AG04449 (cell line): ENCODE measurements around the gene AMMECR1.
A peak's percentile ranks its signal among the peaks of the same experiment; 100 is the strongest.

Experiments used
- CTCF ChIA-PET: fragments of 350-600 bp; formaldehyde crosslinking; extraction: SDS; loops from one replicate; lab custom pipeline; 2021; ENCODE audit warnings: antibody characterized with exemption; lab: Yijun Ruan, JAX
- POLR2A ChIA-PET: fragments of 400-600, 350-600 bp; formaldehyde crosslinking; extraction: SDS; loops from one replicate; lab custom pipeline; 2020; ENCODE audit warnings: antibody characterized with exemption, inconsistent platforms; lab: Yijun Ruan, JAX
- DNase-seq: peaks from one replicate; pipeline ENCODE4 v3.0.0-alpha.2; 2010; ENCODE audit warnings: low read depth, low spot score
- H3K4me3 ChIP-seq: 2 replicates; pipeline ENCODE4 v1.5.1; 2011; ENCODE audit warnings: low read depth, mild to moderate bottlenecking, control low read depth, low read length
- TF ChIP-seq, protein P1 (sequence below): IDR thresholded peaks from one replicate; pipeline ENCODE4 v1.5.1; 2011; ENCODE audit warnings: mild to moderate bottlenecking, moderate library complexity, low read length, control low read depth, inconsistent platforms; ENCODE audit not compliant: insufficient read depth; ENCODE audit errors: missing control alignments

AMMECR1 gene

DNA sequence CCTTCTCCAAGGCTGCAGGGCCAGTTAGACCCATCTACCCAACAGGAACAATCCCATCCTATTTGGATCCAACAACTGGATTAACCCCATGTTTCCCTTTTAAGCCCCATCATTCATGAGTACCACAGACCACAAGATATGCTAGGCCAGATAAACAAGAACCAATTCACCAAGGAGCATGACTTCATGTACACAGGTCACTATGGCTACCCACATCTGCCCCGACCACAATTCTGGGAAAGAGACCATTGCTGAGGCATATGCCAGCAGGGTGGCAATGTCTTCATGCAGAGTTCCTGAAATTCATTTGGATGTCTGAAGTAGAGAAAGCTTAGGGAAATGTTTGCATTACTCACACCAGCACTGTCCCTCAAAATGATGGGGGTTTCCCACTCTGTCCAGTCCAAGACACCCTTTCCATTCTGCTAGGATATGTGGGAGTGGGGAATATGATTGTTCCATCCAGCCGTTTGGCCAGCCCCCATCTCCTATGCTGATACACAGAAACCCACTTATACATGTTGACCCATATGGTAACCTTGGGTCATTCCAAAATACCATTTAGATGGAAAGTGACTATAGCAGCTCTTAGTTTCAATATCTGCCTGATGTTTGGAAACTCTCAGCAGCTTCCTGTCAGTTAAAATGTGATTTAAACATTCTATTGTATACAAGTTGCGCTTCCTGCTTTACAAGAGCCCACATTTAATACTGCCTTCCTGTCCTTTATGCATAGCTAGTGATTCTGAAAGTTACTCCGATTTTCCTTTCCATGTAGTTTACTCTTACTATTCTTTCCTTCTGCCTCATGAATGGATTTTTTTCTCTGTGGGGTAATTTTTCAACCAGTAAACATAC is 129.0 kb downstream of the AMMECR1 start:
- no peak for DNase-seq
- TF ChIP-seq, protein P1, sequence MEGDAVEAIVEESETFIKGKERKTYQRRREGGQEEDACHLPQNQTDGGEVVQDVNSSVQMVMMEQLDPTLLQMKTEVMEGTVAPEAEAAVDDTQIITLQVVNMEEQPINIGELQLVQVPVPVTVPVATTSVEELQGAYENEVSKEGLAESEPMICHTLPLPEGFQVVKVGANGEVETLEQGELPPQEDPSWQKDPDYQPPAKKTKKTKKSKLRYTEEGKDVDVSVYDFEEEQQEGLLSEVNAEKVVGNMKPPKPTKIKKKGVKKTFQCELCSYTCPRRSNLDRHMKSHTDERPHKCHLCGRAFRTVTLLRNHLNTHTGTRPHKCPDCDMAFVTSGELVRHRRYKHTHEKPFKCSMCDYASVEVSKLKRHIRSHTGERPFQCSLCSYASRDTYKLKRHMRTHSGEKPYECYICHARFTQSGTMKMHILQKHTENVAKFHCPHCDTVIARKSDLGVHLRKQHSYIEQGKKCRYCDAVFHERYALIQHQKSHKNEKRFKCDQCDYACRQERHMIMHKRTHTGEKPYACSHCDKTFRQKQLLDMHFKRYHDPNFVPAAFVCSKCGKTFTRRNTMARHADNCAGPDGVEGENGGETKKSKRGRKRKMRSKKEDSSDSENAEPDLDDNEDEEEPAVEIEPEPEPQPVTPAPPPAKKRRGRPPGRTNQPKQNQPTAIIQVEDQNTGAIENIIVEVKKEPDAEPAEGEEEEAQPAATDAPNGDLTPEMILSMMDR, result no peak
- CTCF ChIA-PET, result interaction anchor here (1.2 kb wide), 1 partner anchor 229 kb away, joined by 3 read pairs; no protein-coding TSS in a partner anchor
- POLR2A ChIA-PET, result no interaction called here
- H3K4me3 ChIP-seq, result no peak overlapping the region

GRCh38 chrX:110183314-110183713 is 134.6 kb downstream of the AMMECR1 start:
- CTCF ChIA-PET, result interaction anchor here (1.0 to 2.0 kb wide), 3 partner anchors 14 to 23 kb away, joined by 3 to 6 read pairs (median 5); no protein-coding TSS in a partner anchor
- TF ChIP-seq, protein P1, result no peak
- POLR2A ChIA-PET, result no interaction called here
- H3K4me3 ChIP-seq, result no peak overlapping the region
- no peak for DNase-seq

- DNase-seq, result no peak
- no peak overlapping the region for H3K4me3 ChIP-seq
- TF ChIP-seq, protein P1, result no peak
- ChIA-PET CTCF (interaction anchor here (1.0 to 2.0 kb wide), 4 partner anchors 14 to 224 kb away, joined by 4 to 6 read pairs (median 4); no protein-coding TSS in a partner anchor), POLR2A (no interaction called here)
Measured at GRCh38 chrX:110182865-110183264, 135.0 kb downstream of the AMMECR1 start.

DNA sequence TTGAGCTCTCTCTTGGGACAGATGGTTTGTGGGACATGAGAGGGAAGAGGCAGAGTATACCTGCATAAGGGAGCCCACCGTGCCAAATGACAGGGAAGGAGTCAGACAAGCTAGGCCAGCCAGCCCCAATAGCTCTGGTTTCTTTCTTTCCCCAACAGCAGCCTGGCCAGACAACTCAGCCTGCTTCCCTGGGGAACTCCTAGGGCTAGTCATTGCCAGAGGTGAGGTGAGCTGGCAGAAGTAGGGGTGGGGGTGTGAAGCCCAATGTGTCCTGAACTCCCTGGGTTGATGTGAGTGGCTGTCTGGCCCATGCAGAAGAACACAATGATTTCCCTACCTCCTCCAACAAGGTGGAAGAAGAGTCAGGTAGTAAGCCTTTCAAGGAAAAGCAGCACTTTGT is 135.5 kb downstream of the AMMECR1 start:
- TF ChIP-seq, protein P1, result no peak
- ChIA-PET POLR2A (no interaction called here), CTCF (interaction anchor here (1.0 to 2.0 kb wide), 4 partner anchors 14 to 225 kb away, joined by 4 to 6 read pairs (median 4); no protein-coding TSS in a partner anchor)
- H3K4me3 ChIP-seq, result no peak overlapping the region
- no peak for DNase-seq

- H3K4me3 ChIP-seq, result no peak overlapping the region
- no peak for DNase-seq
- CTCF ChIA-PET, result interaction anchor here (1.0 to 3.0 kb wide), 6 partner anchors 13 to 231 kb away, joined by 3 to 13 read pairs (median 5); no protein-coding TSS in a partner anchor
- POLR2A ChIA-PET, result no interaction called here
- TF ChIP-seq, protein P1, result no peak
Measured at GRCh38 chrX:110181459-110182137, 136.3 kb downstream of the AMMECR1 start.

- TF ChIP-seq, protein P1, result no peak
- ChIA-PET POLR2A (no interaction called here), CTCF (interaction anchor here (1.2 to 3.0 kb wide), 6 partner anchors 12 to 231 kb away, joined by 3 to 13 read pairs (median 4); no protein-coding TSS in a partner anchor)
- no peak overlapping the region for H3K4me3 ChIP-seq
- DNase-seq, result peak; percentile 28
Measured at GRCh38 chrX:110180928-110181310, 137.0 kb downstream of the AMMECR1 start.
